ENCODE results near the gene SHKBP1.

Gene SHKBP1

DNA sequence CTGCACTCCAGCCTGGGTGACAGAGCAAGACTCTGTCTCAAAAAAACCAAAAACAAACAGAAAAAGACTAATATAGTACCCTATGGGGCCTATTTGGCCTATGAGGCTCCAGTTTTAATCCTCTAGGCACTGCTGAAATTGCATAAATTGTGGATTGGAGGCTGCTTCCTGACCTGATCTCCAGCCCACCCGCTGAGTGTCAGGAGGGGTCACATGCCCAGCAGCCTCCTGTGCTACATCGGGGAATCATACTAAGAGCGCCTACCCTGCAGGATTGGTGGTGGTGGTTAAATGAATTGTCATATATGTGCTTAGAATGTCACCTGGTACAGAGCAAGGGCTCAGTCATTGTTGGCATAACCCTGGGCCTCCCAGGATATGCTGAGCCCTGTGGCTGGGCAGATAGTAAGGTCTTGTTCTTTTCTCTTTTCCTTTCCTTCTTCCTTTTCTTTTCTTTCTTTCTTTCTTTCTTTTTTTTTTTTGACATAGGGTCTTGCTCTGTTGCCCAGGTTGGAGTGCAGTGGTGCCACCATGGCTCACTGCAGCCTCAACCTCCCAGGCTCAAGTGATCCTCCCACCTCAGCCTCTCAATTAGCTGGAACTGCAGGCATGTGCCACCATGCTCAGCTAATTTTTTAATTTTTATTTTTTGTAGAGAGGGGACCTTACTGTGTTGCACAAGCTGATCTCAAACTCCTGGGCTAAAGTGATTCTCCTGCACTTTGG is 55.8 kb downstream of the SHKBP1 start:
- DNase-seq (ENCODE audit: low spot score), result no peak
- TF ChIP-seq, protein P1, sequence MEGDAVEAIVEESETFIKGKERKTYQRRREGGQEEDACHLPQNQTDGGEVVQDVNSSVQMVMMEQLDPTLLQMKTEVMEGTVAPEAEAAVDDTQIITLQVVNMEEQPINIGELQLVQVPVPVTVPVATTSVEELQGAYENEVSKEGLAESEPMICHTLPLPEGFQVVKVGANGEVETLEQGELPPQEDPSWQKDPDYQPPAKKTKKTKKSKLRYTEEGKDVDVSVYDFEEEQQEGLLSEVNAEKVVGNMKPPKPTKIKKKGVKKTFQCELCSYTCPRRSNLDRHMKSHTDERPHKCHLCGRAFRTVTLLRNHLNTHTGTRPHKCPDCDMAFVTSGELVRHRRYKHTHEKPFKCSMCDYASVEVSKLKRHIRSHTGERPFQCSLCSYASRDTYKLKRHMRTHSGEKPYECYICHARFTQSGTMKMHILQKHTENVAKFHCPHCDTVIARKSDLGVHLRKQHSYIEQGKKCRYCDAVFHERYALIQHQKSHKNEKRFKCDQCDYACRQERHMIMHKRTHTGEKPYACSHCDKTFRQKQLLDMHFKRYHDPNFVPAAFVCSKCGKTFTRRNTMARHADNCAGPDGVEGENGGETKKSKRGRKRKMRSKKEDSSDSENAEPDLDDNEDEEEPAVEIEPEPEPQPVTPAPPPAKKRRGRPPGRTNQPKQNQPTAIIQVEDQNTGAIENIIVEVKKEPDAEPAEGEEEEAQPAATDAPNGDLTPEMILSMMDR (IDR thresholded peaks at IDR 0.05; ENCODE audit: extremely low read depth, missing control alignments), result no peak

DNA sequence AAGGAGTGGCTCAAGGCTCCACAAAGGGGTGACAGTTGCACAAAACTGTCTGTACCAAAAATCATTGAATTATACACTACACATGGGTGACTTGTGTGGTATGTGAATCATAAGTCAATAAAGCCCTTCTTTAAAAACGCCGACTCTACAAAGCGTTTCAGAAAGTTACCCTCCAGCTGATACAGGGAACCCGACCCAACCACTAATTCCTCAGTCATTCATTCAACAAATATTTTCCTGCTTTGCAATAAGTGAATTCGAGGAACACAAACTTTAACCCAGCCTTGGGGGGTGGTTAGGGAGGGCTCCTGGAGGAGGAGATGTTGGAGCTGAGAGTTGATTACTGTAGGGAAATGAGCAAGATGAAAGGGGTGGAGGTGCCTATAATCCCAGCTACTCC is 56.5 kb downstream of the SHKBP1 start:
- TF ChIP-seq, protein P1 (IDR thresholded peaks at IDR 0.05; ENCODE audit: extremely low read depth, missing control alignments), result no peak
- peak; percentile 21 for DNase-seq (ENCODE audit: low spot score)

DNA sequence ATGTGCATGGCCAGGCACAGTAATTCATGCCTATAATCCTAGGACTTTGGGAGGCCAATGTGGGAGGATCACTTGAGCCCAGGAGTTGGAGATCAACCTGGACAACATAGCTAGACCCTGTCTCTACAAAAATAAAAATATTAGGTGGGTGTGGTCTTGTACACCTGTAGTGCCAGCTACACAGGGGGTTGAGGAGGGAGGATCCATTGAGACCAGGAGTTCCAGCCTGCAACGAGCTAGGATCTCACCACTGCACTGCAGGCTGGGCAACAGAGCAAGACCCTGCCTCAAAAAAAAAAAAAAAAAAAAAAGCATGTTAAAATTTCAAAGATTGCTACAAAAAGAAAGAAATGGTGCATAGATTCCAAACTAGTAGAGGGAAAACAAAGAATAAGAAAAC is 61.7 kb downstream of the SHKBP1 start:
- no peak for DNase-seq (ENCODE audit: low spot score)
- TF ChIP-seq, protein P1 (IDR thresholded peaks at IDR 0.05; ENCODE audit: extremely low read depth, missing control alignments), result no peak

DNA sequence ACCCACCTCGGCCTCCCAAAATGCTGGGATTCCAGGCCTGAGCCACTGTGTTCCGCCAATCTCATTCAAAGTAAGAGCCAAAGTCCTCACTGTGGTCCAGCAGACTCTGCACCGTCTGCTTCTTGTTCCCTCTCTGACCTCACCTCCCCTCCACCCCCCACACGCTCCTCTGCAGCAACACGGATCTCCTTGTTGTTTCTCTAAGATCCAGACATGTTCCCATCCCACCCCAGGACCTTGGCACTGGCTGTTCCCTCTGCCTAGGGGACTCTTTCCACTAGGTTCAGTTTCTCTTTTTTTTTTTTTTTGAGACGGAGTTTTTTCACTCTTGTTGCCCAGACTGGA is 62.9 kb downstream of the SHKBP1 start:
- TF ChIP-seq, protein P1 (IDR thresholded peaks at IDR 0.05; ENCODE audit: extremely low read depth, missing control alignments), result no peak
- peak; percentile 10 for DNase-seq (ENCODE audit: low spot score)

DNA sequence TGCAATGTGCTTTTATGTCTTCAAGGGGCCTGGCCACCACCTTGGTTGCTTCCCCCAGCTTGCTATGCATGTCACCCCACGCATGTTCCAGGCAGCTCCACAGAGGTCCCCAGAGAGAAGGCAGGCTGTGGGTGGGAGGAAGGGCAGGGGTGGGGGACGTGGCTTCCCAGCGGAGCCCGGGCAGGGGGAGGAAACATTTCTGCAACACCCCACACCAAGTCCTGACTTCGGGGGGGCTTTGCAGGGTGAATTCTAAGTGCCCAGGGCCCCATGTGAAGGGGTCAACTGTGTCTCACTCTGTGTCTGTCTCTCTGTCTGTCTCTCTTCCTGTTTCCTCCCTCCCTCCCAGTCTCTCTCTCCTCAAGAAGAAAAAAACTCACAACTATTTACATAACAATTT is 64.1 kb downstream of the SHKBP1 start:
- TF ChIP-seq, protein P1 (IDR thresholded peaks at IDR 0.05; ENCODE audit: extremely low read depth, missing control alignments), result no peak
- DNase-seq (ENCODE audit: low spot score), result peak; percentile 31

All from GM20000 (cell line).